GM19463 (cell line): ENCODE results near the gene NOTCH2NLA.
"Not testable (repeated sequence)": the region's sequence is repeated elsewhere in the genome, so short reads cannot be mapped to it uniquely, and the experiment has no call there.

ENCODE experiments used
- ATAC-seq: cut with Tn5 transposase; IDR thresholded peaks from one replicate; pipeline ENCODE4 v1.9.1; 2021; ENCODE audit warnings: mild to moderate bottlenecking, moderate library complexity; ENCODE audit not compliant: unreplicated experiment

Gene NOTCH2NLA

GRCh38 chr1:146228710-146229477 lies at the start of gene NOTCH2NLA:
TSS of gene NOTCH2NLA (minus strand) at chr1:146229021. CDS start at chr1:146189337, 39,684 bp downstream.
- ATAC-seq, result peak; percentile 82

DNA sequence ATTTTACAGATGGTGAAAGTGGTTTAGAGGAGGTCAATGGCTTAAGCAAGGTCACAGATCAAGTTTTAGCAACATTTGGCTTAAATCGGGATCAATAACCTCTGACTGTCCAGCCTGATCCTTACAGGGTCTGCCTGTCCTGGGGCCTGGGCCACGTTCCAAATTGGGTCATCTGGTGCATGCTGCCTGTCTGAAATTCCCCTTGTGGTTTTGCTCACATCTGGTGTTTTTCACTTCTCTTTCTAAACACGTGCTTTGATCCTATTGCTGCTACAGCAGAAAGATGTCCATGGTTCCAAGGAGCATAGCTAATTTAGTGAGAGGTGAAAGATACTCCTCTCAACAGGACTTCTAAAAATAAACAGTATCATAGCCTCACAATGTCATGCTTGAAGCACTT lies 49.5 kb upstream of the NOTCH2NLA start:
- ATAC-seq, result peak; percentile 72

DNA sequence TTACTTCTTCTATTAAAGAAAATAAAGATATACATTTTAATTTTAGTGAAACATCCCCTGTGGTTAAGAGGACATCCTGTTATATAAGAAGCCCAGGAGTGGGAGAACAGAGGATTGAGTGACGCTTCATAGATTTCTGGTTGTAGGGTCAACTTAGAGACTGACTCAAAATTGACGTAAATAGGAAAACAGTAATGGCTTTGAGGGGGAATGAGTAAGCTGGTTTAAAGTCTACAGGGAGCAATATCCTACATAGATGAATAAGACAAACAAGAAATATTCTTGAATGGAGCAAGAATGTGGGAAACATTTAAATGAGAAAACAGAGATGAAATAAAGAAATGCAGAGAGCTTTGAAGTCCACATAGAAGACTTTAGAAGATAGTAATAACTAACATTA lies 48.3 kb upstream of the NOTCH2NLA start:
- ATAC-seq, result not testable (repeated sequence)

- ATAC-seq, result not testable (repeated sequence)
Measured at GRCh38 chr1:146274083-146274482, 45.3 kb upstream of the NOTCH2NLA start.

- ATAC-seq, result not testable (repeated sequence)
Measured at GRCh38 chr1:146273194-146273593, 44.4 kb upstream of the NOTCH2NLA start.

- ATAC-seq, result not testable (repeated sequence)
Measured at GRCh38 chr1:146272734-146273133, 43.9 kb upstream of the NOTCH2NLA start.

DNA sequence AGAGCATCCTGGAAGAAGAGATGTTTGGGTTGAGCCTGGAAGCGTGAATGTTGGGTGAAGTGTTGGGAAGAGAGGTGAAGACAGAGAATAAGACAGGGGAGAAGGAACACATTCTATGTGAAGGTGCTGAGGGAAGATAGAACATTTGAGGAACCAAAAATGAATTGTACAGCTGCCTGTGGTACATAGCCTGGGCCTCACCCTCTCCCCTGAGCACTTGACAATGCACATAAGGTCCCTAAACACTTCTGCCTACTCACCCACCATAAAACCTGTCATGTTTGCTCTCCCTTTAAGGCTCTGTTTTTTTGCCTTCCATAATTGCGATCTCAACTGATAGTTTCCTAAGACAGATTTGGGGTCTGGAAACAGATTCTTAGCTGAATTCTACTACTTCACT lies 43.2 kb upstream of the NOTCH2NLA start:
- ATAC-seq, result not testable (repeated sequence)

DNA sequence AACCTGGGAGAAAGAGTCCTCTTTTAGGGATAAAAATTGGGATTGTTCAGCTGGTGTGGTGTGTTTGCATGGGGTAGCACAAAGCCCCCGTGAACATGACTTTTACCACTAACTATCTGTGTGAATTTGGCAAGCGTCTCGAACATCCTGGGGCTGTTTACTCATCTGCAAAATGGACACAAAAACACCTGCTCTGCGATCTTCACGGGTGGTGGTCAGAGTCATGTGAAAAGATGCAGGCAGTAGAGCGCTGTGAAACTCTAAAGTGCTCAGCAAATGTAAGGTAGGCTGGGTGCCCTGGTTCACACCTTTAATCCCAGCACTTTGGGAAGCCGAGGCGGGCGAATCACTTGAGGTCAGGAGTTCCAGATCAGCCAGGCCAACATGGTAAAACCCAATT lies 41.3 kb upstream of the NOTCH2NLA start:
- ATAC-seq, result not testable (repeated sequence)

DNA sequence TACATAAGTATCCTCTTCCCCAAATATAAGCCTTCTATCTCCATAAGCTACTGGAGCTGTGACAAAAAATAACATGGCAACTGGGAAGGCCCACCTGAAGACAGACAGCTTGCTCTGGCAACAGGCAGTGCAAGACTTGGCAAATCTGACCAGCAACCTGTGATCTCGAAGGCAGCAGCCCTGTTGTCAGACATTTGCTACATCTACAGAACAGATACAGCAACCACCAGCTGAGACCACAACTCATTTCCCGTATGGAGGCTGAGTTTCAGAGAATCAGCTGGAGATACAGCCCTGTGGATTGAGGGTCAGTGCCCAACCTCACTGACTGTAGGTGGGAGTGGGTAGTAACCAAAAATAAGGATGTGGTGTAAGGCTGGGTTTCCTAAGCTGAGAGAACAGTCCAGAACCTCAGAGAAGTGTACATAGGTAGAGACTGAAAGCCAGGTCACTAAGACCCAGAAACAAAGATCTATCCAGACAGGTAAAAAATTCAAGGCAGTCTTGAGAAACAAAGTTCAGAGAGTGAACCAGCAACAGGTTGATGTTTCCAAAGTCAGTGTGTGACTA lies 37.4 kb upstream of the NOTCH2NLA start:
- not testable (repeated sequence) for ATAC-seq

DNA sequence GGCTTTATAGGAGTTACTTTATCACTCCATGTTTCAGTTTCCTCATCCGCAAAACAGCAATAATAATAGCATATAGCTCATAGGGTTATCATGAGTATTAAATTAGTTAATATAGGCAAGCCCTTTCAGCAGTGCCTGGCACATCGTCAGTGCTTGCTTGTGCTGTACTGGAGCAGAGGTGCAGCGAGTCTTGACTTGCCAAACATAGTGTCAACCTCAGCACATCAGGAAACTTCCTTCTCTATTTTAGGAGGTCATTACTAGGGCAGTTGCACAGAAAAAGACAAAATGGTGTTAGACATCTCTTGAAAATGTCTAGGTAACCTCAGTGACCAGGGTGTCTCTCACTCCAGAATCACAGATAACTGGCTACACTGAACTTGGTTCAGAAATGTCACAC lies 35.9 kb upstream of the NOTCH2NLA start:
- ATAC-seq, result not testable (repeated sequence)

DNA sequence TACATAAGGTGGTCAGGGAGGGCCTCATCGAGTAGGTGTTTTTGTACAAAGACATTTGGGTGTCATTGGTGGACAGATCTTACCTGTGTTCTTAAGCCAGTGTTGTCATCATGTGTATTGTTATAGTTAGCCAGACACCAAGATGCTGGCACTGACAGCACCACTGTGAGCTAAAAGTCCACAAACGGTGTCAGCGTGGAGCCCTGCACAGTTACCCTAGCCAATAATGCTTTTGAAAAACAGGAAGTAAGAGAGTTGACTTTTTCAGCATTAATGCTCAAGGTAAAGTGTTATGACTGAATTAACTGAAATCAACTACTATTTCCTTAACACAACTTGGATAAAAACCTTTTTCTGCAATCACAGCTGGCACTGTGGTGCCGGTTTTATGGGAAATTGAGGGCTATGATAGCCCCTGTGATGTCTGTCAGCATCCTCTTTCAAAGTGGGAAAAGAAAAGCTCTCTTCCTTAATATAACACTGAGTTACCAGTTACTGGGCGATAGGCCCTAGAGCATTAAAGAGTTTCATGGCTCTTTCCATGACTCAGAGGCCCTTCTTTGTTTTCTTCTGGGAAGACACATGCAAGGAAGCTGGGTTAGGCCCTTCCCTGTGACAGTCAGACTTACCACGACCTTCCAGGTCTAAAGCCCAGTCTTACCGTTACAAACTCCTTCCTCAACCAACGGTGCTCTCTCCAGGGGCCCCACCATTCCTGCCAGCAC lies 31.3 kb upstream of the NOTCH2NLA start:
- not testable (repeated sequence) for ATAC-seq

GRCh38 chr1:146257992-146258552 lies 29.3 kb upstream of the NOTCH2NLA start:
- ATAC-seq, result not testable (repeated sequence)

- ATAC-seq, result not testable (repeated sequence)
Measured at GRCh38 chr1:146254569-146255197, 25.9 kb upstream of the NOTCH2NLA start.

DNA sequence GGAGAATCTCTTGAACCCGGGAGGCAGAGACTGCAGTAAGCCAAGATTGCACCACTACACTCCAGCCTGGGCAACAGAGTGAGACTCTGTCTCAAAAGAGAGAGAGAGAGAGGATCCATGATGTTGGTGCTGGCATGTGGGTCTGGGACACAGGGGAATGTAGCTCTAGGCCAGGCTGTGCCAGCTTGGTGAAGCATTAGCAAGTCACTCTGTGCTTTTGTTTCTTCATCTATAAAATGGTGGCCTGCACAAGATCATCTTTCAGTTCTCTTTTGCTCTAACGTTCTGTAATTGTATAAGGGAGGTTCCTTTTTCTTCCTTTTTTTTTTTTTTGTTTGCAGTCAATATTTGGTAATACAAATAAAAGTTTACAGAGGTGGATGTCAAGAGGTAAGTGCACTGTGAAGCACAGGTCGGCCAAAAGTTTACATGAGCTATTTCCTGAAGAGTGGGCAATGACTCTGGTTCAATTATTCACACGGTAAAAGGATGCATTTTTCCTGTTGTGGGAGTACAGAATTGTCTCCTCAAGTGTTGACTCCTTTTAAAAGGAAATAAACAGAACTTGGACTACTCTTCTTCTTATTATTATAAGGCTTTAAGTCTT lies 24.5 kb upstream of the NOTCH2NLA start:
- ATAC-seq, result not testable (repeated sequence)

GRCh38 chr1:146251523-146251922 lies 22.7 kb upstream of the NOTCH2NLA start:
- ATAC-seq, result not testable (repeated sequence)

GRCh38 chr1:146248643-146249042 lies 19.8 kb upstream of the NOTCH2NLA start:
- ATAC-seq, result not testable (repeated sequence)

DNA sequence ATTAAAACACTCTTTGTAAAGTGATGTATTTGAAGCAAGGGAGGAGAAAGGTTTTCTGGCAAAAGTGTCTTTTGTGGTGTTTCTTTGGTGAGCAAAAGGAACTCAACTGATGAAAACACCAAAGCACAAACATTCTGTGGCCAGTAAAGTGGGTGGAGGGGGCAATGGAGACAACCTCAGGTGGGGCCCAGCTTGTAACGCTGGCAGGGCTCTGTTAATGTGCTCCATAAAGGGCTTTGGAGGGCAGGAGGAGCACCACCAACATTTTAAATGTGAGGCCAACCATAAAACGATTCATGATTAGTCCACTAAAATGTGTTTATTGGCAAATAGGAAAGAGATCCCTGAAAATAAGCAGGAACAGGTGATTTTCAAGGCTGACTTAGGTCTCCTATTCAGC lies 7.8 kb upstream of the NOTCH2NLA start:
- not testable (repeated sequence) for ATAC-seq

- ATAC-seq, result not testable (repeated sequence)
Measured at GRCh38 chr1:146236026-146236601, 7.3 kb upstream of the NOTCH2NLA start.

DNA sequence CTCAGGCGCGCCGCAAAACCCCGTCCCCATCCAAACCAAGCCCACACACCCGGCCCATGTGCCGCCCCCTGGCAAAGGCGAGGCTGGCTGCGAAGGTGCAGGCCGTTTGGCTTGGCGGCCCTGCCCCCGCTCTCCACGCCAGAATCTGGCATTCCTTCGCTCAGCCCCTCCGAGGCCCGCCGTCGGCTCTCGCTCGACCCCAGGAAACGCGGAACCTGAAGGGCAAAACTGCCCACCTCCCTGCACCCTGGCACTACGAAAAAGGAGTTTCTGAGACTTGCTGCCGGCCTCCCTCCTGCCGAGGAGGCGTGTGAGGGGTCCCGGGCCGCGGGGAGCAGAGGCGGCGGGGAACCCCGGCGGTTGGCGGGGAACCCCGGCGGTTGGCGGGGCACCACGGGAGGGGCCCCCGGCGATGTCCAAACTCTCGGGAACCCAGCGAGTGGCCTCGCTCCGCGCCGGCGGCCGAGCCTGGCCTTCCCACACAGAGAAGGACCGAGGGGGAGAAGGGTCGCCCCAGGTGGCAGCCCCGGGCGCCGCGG lies 608 bp downstream of the NOTCH2NLA start:
- ATAC-seq, result not testable (repeated sequence)

DNA sequence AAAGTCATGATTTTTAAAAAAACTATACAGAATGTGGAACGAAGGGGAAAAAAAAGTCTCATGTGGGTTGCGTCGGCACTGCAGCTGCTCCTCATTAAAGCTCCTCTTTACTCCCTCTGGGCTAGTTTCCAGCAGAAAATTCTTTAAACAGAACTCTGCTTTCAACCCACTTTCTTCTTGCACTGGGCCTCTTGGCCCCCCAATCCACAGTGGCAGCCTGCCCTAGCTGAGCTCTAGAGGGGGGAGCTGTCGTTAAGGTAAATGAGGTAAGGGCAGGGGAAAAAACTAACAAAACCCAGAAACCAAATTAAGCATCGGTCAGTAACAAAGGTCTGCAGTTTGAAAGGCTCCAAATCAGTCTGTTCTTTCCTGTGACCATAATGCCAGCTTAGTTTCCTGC lies 54.3 kb downstream of the NOTCH2NLA start:
- ATAC-seq, result not testable (repeated sequence)
